SK-MEL-5 (cell line): ENCODE measurements around the gene CDHR5. TPM values are rescaled to one million over a fixed set of nuclear protein-coding genes. Genes with fewer than 3 reads are reported as not detected.
A peak's percentile ranks its signal among the peaks of the same experiment; 100 is the strongest.
"Not testable (repeated sequence)": the region's sequence is repeated elsewhere in the genome, so short reads cannot be mapped to it uniquely, and the experiment has no call there.

Source experiments
- DNase-seq: peaks from one replicate; pipeline ENCODE4 v3.0.0-alpha.2; 2016; ENCODE audit warnings: low read depth, low spot score
- in situ Hi-C: cut with HindIII; loops from 2 replicates; pipeline ENCODE4 v1.10.0; 2016; ENCODE audit warnings: low sequenced_read_pairs, high pct_unique_total_duplicates, low pct_unique_long_range_greater_than_20kb
- total RNA-seq: library from RNA; depleted of rRNA; stranded (reverse); fragments of >200 nt; shearing (Covaris generic); gene quantifications from 2 replicates; pipeline ENCODE4 v1.2.3, GENCODE V29; 2014

CDHR5 gene
- total RNA-seq, 1 experiment from 2014 or later: not detected

- DNase-seq: no peak
- in situ Hi-C loops: no loop called here
These were observed 43.4 kb downstream of the CDHR5 start for GRCh38 chr11:581342-581741.

GRCh38 chr11:579830-580601 is 44.7 kb downstream of the CDHR5 start:
- no peak for DNase-seq
- in situ Hi-C loops: no loop called here

GRCh38 chr11:578276-579035 is 46.3 kb downstream of the CDHR5 start:
- in situ Hi-C loops: no loop called here
- DNase-seq: no peak

- in situ Hi-C loops: no loop called here
- DNase-seq: no peak
These were observed 47.2 kb downstream of the CDHR5 start for GRCh38 chr11:577611-577894.

GRCh38 chr11:576811-577610 is 47.7 kb downstream of the CDHR5 start:
- DNase-seq: no peak
- in situ Hi-C loops: no loop called here

GRCh38 chr11:575996-576768 is 48.6 kb downstream of the CDHR5 start, which contains the start of gene PHRF1:
TSS of gene PHRF1 (plus strand) at chr11:576470. CDS start at chr11:581513, 5,043 bp downstream.
- in situ Hi-C loops: no loop called here
- DNase-seq: peak; percentile 91

GRCh38 chr11:575313-575995 is 49.3 kb downstream of the CDHR5 start:
- in situ Hi-C loops: no loop called here
- DNase-seq: no peak

- in situ Hi-C loops: no loop called here
- DNase-seq: no peak
These were observed 50.0 kb downstream of the CDHR5 start for GRCh38 chr11:574632-575312.

GRCh38 chr11:574031-574570 is 50.7 kb downstream of the CDHR5 start:
- DNase-seq, in situ Hi-C loops: not testable (repeated sequence)

GRCh38 chr11:573146-573759 is 51.5 kb downstream of the CDHR5 start:
- in situ Hi-C loops: no loop called here

GRCh38 chr11:571802-572185 is 53.0 kb downstream of the CDHR5 start:
- DNase-seq: no peak
- in situ Hi-C loops: no loop called here

More at GRCh38 chr11:573146-573759, 51.5 kb downstream of the CDHR5 start:
- no peak for DNase-seq

- no peak for DNase-seq
- in situ Hi-C loops: no loop called here
These were observed 55.4 kb downstream of the CDHR5 start for GRCh38 chr11:569158-569885.

GRCh38 chr11:568306-569157 is 56.2 kb downstream of the CDHR5 start:
- in situ Hi-C loops: no loop called here
- DNase-seq: peak; percentile 91

- DNase-seq: no peak
- in situ Hi-C loops: no loop called here
These were observed 57.0 kb downstream of the CDHR5 start for GRCh38 chr11:567629-568292.
